C1 segment of cervical spinal cord (tissue), 14 donors: ENCODE results near the gene RBM4B.
A peak's percentile ranks its signal among the peaks of the same experiment; 100 is the strongest.

Source experiments
- DNase-seq, 14 donors: peaks; one replicate each; lab custom pipeline; 2025; lab: John Stamatoyannopoulos, UW

Gene RBM4B

DNA sequence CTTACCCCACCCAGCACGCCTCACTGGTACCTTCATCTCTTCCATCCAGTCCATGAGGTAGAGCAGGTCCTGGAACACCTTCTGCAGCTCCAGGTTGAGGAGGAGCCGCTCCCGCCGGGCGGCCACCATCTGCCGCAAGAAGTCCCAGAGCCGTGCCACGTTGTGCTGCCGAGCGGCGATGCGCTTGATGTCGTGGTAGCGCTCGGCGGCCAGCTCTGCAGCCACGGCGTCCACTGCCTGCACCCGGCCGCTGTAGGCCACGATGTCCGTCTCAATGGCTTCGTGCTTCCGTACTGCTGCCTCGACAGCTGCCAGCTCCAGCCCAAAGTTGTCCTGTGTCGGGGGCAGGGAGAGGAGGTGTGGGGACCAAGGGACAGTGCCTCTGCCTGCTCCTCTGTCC lies 29.8 kb upstream of the RBM4B start:
- DNase-seq, result no peak

DNA sequence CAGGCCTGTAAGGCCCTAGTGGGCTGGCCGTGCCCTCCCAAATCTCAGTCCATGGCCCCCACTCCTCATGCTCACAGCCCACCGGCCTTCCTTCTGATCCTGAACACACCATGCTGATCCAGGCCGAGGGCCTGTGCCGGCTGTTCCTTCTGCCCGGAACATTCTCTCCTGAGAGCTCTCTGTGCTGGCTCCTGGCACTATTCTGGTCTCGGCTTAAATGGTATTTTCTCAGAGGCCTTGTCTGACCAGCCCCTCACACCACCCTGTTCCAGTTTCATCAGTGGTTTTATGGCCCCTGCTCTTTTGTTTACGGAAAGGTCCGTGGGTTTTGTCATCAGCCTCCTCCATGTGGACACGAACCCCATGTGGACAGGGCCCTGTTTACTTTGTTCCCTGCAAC lies 29.3 kb upstream of the RBM4B start:
- DNase-seq, result no peak

DNA sequence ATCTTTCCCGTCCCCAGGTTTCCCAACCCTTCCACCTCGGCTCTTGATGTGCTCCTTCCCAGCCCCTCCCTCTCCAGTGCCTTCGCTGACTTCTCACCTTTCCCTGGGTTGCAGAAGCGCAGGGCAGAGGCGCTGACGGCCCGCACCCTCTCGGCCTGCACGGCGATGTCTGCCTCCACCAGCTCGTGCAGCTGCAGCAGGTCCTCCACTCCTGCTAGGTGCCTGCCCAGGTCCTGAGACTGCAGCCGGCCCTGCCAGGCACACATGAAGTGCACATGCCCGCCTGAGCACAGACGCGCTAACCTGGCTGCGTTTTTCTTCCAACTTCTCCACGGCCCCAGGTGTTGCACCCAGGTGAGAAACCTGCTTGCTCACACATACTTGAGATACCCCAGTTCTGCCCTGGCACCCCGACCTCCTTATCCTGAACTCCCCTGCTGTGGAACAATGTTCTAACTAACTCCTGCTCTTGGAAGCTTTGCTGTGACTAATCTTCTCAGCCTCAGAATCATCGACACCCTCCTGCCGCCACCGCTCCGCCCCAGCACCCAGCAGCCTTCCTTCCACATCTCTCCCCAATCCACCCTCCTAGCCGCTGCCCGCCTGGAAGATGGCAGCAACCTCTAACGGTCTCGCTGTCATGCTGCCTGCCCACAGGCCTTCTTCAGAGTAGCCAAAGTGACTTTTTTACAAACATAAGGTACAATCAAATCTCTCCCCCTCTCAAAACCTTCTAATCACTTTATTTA lies 28.1 kb upstream of the RBM4B start:
- DNase-seq, result no peak

DNA sequence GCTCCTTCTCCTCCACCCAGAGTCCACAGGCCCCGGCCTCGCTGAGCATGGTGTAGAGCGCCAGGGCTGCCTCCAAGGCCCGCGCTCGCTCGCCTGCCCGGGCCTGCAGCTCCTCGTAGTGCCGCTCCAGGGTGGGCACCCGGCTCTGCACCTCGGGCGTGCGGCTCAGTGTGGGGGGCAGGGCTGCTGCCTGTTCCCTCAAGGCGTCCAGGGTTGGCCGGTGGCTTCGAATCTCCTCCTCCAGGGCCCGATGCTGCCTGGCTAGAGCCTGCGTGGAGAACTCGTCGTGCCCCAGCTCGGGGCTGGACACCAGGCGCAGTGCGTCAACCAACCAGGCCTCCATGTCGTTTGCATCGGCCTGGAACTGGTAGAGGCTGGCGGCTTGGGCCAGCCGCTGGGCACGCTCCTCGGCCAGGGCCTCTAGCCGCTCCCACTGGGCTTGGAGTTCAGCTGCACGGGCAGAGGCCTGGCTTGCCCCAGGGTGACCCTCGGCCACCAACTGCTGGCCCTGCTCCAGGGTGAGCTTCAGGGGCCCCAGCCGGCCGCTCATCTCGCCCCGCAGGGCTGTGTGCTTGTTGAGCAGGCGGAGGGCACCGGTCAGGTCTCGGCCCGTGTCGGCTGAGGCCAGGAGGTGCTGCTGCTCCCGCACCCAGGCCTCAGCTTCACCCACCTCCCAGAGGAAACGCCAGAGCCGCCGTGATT lies 27.1 kb upstream of the RBM4B start:
- DNase-seq, result no peak

DNA sequence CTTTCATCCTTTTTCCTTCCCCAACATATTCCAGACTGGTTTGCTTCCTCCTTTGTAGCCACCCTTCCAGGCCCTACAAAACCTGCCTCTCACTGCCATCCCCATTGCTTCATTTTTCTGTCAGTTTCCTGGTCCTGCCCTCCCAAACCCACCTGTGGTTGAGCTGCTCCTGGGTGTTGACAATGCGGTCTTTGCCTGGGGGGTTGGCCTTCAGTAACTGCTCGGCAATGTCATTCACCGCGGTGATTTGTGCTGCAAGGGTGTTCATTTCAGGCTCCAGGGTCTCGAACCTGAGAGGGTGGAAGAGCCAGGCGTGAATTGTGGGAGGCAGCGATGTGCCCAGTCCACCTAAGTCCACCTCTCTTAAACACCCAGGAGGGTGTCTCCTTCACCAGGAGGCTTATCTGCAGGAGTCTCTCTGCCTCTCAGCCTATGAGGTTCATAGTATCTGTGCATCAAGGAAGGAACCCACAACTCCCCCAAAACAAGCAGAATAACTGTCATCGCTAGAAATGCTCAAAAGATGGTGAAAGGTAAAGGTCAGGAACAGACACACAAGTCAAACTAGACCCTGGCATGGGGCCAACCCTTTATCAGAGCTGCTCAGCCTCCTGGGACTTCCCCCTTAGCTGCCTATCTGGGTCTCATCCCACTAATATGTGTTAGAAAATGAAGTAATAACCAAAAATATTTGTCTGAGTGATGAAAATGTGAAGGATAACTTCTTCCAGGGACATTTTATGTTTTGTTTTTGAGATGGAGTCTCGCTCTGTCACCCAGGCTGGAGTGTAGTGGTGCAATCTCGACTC lies 23.9 kb upstream of the RBM4B start:
- DNase-seq, result no peak

DNA sequence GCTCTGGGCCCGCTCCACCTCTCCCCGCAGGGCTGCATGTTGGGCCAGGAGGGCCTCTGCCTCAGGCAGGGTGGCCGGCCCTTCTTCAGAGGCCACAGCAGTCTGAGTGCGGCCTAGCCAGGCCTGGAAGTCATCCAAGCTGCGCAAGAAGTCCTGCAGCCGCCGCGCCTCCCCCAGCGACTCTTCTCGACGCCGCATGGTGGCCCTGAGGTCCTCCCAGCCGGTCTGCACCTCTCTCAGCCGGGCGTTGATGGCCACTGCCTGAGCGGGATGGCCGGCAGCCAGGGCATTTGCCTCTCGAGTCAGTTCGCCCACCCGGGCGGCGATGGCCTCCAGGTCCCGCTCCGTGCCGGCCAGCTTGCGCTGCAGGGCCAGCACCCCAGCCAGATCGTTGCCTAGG lies 23.1 kb upstream of the RBM4B start:
- no peak for DNase-seq

DNA sequence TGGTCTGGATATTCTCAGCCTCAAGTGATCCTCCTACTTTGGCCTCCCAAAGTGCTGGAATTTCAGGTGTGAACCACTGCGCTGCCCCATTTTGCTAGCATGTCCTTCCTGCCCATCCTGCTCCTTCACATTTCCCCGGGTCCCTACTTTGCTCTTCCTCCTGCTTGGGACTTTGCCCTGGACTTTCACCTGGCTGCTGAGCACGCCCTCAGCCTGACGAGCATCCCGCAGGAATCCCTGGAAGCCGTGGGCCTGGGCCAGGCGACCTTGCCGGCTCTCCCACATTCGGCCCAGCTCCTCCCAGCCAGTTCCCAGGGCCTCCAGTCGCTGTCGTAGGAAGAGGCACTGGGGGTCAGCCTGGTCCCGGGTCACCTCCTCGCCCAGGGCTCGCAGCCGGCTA lies 22.6 kb upstream of the RBM4B start:
- no peak for DNase-seq

DNA sequence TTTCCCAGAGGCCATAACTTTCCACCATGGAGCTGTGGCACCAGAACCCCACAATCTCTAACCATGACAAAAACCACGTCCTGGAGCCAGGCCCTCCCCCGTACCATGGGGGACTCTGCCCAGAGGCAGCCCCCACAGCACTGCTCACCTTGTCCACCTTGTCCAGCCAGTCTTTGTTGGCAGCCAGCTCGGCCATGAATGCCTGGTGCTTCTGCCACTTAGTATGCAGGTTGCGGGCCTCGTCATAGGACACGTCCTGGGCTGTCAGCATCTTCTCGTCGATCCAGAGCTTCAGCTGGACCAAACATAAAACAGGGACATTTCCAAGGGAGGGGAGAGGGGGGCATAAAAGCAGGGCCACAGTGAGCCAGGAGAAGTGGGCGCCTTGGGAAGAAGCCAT lies 20.8 kb upstream of the RBM4B start:
- DNase-seq, result no peak

DNA sequence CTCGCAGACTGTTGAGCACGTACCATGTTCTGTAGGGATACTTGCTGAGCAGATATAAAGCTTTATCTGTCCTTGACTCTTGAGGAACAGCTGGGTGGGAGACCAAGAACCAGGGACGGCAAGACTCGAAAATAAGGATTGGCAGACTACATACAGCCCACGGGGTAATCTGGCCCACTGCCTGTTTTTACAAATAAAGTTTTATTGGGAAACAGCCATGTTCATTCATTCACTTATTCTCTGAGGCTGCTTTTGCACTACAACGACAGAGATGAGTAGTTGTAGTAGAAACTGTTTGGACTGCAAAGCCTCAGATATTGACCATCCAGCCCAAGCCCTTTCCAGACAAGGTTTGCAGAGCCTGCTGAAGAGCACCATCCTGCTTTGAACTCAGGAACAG lies 20.3 kb upstream of the RBM4B start:
- DNase-seq, result no peak

DNA sequence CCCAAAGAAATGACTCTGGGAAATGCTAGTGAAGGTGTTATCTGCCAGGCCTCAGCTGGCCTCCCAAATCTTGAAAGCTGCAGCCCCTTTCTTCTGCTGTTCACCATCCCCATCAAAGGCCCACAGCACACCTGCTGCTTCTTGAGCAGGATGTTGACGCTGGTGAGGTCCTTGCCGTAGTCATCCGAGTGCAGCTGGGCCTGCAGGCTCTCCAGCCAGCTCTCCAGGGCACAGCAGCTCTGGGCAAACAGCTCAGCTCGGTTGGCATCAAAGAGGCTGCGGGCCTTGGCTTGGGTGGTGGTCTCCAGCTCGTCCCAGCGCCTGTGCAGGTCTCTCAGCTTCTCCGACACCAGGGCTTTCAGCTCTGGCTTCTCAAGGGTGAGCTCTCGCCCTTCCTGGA lies 18.5 kb upstream of the RBM4B start:
- no peak for DNase-seq

DNA sequence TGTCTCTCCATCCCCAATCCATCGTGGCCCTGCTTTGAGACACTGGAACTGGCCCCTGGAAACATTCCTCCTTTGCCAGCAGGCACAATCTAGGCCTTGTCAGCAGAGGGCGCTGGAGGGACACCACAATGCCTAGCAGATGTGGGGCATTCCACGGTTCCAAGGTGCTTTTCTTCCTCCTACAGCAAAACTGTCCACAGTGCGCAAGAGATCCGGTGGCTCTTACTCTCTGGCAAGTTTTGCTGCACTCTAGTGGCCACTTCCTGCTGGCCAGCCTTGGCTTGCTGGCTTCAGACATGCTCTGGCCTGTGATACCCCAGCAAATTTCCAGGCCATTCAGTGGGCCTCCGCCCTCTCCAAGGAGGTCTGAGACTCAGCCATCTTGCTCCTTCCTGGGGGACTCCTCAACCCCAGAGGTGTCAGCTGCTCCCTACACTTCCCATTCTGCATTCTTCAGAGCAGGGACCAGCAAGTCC lies 17.1 kb upstream of the RBM4B start:
- peak in 13 of 14 donors; percentile 11 to 76 (median 57) for DNase-seq

DNA sequence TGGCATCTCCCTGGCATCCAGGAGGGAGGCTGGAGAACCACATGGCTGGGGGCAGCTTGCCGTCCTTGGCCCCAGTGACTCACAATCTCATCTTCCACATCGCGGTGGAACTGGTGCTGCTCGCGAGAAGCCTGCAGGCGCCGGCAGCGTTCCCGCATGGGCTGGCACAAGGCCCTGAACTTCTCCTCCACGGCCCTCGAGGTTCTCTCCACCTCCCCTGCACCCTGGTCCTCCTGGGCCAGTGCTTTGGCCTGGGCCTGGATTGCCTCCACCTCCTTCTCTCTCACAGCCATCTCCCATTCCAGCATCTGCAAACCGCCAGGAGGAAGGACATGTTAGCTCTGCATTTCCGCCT lies 16.3 kb upstream of the RBM4B start:
- DNase-seq, result peak in 1 of 14 donors; percentile 46

DNA sequence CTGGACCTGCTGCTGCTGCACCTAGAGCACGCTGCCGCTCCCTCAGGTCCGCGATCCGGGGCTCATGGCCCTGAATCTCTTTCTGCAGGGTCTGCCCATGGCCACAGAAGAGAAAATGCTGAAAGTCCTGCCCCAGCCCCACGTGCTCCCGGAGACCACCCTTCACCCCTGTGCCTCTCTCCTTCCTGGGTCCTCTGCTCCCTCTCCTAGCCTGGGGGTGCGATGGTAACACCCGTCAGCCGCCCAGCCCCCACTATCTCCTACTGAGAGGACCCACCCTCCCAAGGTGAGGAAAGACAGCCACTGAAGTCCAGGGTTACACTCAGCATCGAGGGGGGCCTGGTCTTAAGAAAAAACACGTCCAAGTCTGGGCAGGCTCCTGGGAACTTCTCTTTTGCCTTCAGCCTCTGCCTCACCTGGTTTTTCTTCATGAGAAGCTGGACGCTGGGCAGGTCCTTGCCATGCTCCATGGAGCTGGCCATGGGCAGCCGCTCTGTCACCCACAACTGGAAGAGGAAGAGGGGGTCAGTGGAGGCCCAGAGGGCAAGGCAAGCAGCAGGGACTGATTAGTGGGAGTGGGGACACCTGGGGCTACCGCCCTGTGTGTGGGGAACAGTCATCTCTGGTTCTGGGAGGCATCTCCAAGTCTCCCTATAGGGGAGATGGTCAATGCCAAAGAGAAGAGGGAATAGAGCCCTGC lies 15.8 kb upstream of the RBM4B start:
- DNase-seq, result no peak

DNA sequence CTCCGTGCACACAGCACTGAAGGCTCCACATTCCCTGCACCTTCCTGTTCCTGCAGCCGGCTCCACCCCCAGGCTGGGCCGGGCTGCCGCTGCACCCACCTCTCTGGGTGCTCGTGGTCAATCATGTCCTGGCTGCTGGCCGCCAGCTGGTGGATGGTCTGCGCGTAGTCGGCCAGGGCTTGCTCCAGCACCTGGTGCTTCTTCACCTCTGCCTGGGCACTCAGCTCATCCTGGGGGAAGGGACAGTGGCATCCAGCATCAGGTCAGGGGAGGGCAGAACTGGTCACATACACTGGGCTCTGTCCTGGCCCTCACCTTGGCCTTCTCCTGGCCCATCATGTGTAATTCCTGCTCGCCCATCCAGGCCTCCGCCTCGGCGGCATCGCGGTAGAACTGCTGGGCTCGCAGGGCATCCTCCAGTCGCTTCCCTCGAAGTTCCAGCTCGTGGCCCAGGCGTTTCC lies 15.2 kb upstream of the RBM4B start:
- no peak for DNase-seq

DNA sequence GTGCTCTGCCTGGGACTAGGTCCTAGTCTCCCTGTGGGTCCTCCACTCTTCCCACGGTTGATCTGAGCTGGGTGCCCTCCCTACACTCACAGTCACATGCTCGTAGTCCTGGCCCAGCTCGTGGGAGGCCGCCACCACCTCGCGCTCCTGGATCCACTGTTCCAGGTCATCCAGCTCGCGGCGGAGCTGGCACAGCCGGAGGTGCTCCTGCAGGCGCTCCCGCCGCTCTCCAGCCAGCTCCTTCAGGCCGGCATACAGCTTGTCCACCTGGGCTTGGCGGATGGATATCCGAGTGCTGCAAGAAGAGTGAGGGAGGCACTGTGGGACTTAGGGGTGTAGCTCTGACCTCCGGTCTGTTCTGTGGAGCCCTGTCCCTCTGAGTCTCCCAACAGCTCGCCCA lies 14.8 kb upstream of the RBM4B start:
- peak in 1 of 14 donors; percentile 31 for DNase-seq

DNA sequence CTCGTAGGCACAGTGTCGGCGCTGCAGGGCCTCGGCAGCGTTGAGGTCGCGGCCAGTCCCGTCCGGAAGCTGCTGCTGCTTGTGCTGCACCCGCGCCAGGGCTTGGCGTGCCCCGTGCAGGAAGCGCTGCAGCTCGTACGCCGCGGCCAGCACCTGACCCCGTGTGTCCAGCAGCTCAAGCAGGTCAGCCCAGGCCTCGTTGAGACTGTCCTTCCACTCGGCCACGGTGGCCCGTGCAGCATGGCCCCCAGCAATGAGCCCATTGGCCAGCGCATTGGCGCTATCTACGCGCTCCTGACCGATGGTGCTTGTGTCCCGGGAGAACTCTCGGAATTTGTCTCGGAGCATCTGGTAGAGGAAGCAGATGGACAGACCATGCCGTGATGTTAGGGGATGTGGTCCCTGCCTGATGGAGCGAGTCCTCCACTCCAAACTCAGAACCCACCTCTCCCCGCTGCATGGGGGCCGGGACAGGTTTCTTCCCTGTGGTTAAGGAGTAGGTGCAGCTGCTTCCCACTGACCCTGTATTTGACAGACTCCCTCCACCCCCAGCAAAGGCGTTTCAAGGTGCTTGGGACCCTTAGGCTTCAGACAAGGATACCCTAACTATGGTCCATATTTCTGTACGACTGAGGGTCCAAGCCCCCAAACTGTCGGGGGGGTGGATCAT lies 13.8 kb upstream of the RBM4B start:
- no peak for DNase-seq

DNA sequence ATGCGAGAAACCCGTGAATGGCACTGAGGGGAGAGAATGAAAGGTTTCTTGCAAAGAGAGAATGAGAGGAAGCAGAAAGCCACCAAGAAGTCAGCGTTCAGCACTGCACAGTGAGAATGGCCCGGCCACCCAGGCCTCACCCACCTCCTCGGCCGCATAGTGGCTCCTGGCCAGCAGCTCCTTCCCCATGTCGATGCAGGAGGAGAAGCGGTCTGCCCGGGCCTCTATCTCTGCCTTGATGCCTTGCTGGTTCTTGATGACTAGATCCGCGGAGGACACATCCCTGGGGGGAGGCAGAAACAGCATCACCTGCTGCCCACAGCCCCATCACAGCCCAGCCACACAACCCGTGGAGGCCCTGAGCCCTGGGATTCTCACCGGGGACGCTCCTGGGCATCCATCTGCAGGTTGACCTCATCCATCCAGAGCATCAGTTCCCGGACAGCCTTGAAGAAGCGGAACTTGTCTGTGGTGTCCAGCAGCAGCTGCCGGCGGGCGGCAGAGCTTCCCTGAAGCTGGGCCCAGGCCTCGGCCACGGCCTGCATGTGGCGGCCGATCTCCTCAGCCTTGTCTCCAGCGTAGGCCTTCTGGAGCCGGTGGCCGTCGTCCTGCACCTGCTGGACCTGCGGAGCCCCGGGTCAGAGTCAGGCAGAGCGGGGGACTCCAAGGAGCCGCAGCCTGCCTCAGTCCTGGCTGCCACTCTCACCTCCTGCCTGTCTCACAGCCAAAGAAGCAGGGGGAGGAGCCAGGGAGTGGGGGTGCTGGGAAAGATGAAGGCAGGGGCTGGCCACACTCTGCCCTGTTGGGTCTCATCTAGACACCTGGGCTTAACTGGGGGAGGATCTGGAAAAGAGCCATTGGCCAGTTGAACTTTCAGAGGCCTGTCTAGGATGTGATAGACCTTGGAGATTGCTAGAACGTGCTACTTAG lies 12.2 kb upstream of the RBM4B start:
- peak in 1 of 14 donors; percentile 28 for DNase-seq

DNA sequence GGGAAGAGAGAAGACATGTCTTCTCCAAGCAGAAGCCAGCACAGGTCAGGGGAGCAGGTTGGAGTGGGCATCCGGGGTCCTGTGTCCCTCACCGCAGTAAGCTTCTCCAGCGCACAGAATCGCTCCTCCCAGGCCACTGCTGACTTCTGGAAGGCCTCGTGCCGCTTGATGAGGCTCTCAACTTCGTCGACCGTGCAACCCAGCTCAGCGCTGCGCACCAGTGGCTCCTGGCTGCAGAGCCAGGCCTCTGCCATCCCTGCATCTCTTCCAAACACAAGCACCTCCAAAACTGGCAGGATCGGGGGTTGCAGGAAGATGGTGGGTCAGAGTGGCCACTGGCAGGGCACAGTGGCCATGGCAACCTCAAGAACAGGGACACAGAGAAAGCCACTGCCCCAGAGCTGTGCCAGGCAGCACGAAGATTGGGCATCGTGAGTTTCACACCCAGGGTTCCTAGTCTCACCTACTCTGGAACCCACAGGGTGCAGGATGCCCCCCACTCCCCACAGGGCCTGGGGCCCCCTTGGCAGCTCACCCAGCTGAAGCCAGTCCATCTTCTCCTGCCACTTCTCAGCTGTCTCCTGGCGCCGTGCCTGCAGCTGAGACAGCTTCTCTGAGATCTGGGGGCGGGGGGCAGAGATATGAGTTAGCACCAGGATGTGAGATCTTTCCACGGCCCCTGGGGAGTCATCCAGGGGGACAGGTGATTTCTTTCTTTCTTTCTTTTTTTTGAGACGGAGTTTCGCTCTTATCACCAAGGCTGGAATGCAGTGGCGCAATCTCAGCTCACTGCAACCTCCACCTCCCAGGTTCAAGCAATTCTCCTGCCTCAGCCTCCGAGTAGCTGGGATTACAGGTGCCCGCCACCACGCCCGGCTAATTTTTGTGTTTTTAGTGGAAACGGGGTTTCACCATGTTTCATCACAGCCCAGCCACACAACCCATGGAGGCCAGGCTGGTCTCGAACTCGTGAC lies 11.2 kb upstream of the RBM4B start:
- DNase-seq, result no peak

DNA sequence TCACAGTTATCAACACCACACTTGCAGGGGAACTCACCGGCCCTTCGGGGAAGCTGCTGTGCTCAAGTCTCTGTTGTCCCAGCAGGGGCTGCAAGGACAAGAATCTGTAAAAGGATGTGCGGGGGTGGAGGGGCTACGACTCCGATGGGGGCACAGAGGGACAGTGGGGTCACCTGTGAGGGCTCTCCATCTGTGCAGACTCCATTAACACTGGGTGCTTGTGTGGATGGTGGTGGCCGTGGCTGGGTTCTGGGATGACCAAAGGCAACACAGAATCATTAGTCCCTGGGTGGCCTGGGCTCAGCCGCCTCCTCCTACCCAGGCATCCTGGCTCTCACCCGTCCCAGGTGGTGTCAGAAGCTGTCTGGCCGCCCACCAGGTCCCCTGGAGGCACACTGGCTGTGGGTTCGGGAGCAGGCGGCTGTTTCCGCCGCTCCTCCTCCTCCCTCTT lies 10.2 kb upstream of the RBM4B start:
- peak in 1 of 14 donors; percentile 54 for DNase-seq
